PC-9 (cell line): ENCODE results near the gene BRIP1.
"Not testable (repeated sequence)": the region's sequence is repeated elsewhere in the genome, so short reads cannot be mapped to it uniquely, and the experiment has no call there.

Source experiments
- CTCF ChIP-seq: fragments of 200-600 bp; sonication (generic); conservative IDR thresholded peaks from 2 replicates; pipeline ENCODE4 v1.6.1; 2017; ENCODE audit warnings: mixed run types, antibody characterized with exemption, mild to moderate bottlenecking, moderate library complexity
- EZH2 ChIP-seq: fragments of 200-600 bp; sonication (generic); IDR thresholded peaks from 2 replicates; pipeline ENCODE4 v1.8.0; 2017; ENCODE audit warnings: antibody characterized with exemption, low read depth

DNA sequence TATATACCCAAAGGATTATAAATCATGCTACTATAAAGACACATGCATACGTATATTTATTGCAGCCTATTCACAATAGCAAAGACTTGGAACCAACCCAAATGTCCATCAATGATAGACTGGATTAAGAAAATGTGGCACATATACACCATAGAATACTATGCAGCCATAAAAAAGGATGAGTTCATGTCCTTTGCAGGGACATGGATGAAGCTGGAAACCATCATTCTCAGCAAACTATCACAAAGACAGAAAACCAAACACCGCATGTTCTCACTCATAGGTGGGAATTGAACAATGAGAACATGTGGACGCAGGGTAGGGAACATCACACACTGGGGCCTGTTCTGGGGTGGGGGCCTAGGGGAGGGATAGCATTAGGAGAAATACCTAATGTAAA lies 89.2 kb downstream of the BRIP1 start:
- TF ChIP-seq CTCF, EZH2: not testable (repeated sequence)
